ENCODE measurements around the gene DCAF15.

The DCAF15 gene

DNA sequence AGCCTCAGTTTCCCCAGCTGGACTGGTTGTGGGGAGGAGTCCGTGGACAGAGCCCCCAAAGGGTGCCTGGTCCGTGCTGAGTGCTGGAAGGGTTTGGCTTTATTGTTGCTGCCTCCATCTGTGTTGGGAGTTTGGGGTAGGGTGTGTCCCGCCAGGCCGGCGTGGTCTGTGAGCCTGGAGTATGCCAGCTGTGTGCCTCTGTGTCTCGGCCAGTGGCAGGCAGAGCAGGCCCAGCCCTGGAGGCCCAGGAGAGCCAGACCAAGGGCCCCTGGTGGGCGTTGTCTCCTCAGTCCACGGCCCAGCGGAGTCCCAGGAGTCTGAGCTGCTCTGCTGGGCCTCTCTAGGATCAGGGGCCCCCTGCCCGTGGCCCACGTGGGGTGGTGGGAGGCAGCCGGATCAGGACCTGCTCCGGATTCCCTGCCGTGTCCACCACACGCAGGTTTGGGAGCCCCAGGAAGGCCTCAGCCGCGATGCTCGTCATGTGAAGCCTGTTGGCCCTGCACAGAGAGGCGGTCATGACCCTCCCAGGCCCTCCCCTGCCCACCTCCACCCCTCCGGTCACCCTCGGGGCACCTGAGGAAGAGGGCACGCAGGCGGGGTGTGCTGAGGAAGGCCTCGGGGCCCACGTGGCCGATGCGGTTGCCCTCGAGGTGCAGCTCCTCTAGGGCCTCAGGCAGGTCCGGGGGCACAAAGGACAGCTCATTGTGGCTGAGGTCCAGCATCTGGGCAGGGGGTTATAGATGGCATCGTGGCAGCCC is 20.7 kb upstream of the DCAF15 start:
- no peak for DNase-seq (ENCODE audit: low read depth)

DNA sequence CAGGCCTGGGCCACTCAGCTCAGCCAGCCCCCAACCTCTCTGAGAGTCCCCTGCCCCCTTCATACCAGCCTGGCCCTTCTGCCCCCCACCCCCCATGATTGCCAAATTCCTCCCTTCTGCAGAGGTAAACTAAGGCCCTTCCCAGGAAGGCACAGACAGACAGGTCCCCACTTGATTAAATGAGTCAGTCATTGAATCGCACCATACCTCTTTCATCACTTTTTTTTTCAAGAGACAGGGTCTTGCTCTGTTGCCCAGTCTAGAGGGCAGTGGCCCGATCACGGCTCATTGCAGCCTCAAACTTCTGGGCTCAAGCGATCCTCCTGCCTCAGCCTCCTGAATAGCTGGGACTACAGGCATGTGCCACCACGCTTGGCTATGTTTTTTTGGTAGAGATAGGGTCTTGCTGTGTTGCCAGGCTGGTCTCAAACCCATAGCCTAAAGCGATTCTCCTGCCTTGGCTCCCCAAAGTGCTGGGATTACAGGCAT is 20.1 kb upstream of the DCAF15 start:
- DNase-seq (ENCODE audit: low read depth): no peak

DNA sequence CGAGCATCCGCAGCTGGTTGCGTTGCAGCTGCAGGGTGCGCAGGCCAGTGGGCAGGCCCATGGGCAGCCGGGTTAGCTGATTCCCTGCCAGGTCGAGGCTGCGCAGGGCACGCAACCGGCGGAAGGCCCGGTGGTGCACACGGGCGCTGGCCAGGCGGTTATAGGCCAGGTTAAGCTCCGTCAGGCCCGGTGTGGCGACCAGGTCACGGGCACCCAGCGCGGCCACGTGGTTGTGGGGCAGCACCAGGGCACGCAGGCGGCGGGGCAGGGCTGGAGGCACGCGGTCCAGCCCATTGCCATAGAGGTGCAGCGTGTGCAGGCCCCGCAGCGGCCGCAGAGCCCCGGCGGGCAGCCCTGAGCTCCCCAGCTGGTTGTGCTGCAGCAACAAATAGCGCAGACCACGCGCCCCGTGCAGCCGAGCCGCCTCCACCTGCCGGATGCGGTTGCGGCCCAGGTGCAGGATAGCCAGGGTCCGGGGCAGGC is 19.4 kb upstream of the DCAF15 start:
- no peak for DNase-seq (ENCODE audit: low read depth)

DNA sequence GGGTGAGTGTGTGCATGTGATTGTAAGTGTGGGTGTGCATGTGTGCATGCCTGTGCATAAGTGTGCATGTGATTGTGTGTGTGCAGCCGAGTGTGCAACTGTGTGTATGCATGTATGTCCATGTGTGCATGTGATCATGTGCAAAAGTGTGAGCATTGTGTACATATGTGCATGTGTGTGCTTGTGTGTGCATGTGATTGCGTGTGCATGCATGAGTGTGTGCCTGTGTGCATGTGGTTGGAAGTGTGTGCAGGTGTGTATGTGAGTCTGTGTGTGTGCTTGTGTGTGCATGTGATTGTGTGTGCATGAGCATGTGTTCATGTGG is 17.6 kb upstream of the DCAF15 start:
- no peak for DNase-seq (ENCODE audit: low read depth)

DNA sequence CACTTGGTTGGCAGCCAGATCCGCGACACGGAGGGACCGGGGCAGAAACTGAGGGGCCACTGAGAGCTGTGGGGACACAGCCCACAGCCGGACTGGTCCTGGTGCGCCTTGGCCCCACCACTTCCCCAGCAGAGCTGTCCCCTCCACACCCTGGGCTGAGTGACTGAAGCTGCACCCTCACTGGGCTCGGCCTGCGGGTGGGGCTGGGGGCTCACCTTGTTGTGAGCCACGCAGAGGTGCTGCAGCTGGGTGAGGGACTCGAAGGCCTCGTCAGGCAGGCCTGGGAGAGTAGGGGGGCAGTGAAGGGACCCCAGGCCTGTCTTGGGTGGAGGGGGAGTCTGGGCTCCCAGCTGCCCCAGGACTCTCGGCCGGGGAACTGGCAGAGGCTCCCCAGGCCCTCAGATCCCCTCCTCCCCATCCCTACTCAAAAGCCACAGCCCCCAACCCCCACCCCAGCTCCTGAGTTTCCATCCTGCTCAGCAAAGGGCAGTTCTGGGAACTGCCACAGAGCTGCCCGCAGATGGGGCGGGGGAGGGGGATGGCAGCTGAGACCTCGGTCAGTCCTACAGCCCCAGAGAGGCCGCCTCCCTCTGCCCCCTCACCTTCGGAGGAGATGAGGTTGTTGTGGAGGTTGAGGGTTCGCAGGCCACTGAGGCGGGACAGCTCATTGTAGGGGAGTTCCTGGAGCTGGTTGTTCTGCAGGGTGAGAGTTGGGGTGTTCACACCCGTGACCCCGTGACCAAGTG is 16.4 kb upstream of the DCAF15 start:
- DNase-seq (ENCODE audit: low read depth): no peak

DNA sequence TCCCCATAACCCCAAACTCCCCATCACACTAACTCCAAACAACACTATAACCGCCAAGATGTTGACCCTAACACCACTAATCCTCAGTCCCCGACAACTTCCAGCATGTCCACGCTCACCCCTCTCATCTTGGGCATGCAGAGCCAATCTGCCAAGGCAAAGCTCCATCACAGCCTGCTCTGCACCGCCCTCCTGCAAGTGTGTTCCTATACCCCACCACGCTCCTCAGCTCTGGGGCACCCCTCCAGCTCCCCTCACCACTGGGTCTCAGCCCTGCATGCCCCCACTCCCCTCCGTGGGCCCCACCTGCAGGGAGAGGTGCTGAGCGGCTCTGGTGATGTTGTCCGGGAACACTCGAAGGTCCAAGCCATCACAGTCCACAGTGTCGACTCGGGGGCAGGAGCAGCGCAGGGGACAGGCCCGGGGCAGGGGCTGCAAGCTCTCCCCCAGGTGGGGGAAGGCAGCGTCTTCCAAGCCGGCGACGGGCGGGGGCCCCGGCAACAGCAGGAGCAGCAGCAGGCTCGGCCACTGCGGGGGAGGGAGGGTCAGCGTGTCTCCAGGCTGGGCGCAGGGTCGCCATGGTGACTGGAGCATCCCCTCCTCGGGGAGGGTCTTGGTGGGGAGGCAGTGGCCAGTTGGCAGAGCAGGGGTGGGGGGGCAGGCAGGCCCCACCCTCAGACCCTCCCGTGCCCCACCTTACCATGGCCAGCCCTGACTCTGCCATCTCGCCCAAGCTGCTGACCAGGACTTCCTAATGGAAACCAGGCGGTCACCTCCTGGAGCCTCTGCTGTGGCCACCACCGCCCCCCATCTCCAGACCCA is 14.6 kb upstream of the DCAF15 start:
- no peak for DNase-seq (ENCODE audit: low read depth)

DNA sequence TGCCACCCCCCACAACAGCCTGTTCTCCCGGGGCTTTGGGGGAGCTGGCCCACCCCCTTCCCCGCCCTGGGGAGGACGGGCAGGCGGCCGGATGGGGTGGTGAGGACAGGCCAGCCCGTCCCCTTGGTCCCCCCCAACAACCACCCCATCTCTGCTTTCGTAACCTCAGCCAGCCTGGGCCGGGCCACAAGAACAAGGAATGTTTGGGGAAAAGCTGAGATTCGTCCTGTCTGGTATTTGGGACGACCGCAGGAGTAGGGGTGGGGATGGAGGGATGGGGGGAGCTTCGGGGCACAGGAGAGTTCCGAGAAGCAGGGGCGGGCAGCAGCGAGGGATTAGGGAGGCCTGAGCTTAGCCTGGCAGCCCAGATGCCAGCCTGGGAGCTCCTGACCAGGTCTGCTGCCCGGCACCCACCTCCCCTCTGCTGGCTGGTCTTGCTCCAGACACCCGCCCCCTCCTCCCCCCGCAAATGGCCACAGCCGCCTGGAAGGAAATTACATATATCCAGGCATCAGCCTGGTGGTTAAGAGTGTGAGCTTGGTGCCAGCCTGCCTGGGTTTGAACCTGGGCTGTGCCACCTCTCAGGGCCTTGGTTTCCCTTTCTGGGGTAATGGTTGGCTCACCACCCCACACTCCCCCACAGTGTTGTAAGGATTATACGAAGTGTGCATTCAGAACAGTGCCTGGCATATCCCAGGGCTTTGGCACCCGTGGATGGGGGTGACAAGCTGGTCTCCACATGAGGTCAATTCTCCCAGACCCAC is 13.8 kb upstream of the DCAF15 start, which contains the start of gene PODNL1:
TSS of gene PODNL1 (minus strand) at position 117 of the 764 bp plus-strand sequence. CDS start 236 bp downstream, outside the sequence.
- no peak for DNase-seq (ENCODE audit: low read depth)

DNA sequence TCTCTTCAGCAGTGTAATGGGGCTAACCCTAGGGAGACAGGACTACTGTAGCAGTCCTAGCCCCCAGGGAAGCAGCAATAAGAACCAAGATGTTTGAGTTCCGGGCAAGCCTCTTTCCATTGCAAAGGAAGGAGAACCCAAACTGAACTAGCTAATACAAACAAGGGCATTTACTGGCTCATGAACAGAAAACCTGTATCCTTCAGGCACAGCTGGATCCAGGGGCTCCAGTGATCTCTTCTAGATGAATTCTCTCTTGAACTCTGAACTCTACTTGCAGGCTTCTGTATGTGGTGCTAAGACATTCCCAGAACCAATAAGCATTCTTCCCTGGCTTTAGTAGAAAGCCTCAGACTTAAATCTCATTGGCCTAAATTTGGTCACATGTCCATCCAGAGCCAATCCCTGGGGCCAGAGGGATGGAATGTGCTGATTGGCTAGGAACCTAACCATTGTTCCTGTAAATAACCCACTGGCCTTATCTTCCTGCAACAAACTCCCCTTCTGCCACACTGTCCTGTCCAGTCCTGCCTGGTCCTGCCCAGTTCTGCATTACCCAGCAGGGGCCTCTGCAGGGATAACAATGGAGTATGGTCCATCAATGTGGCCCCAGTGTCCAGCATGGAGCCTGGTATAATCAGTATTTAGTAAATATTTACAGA is 10.2 kb upstream of the DCAF15 start:
- DNase-seq (ENCODE audit: low read depth): no peak

DNA sequence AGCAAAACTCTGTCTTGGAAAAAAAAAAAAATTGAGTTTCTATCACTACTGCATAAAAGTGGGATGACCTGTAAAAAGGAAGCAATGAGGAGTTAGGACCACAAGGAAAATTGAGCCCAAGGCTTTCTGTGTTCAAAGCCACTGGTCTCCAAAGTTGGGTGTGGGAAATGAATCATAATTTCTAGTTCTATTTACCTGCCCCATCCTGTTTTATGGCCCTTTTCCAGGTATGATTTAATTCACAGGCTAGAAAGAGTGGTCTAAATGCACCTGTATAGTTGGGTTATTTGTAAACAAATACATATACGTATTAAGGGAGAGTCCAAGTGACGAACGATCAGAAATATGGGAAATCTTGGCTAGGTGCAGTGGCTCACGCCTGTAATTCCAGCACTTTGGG is 5.9 kb upstream of the DCAF15 start:
- DNase-seq (ENCODE audit: low read depth): no peak

DNA sequence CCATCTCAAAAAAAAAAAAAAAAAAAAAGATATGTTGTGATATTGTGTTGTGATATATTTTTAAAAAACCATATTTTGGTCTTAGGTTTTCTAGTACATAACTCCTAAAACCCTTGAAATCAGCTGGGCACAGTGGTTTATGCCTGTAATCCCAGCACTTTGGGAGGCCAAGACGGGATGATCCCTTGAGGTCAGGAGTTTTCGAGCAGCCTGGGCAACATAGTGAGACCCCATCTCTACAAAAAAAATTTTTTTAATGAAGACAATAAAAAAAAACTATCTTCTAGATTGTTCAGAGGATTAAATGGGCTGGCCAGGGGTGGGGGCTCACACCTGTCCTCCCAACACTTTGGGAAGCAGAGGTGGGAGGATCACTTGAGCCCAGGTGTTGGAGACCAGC is 1.3 kb upstream of the DCAF15 start:
- no peak for DNase-seq (ENCODE audit: low read depth)

DNA sequence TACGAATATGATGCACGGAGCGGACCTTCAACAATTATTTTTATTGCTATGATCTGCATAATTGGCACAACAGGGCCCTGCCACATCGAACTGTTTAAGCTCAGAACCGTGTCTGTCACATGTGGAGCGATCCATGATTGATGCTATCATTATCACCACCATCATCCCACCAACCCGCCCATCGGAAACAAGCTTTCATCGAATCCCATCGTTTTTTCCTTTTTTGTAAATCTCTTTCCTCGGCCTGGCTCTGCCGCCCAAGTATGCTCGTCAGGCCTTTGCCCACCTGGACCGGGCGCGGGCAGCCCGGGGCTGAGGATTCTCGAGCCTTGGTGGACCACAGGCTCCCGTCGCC is 533 bp upstream of the DCAF15 start:
- no peak for DNase-seq (ENCODE audit: low read depth)

DNA sequence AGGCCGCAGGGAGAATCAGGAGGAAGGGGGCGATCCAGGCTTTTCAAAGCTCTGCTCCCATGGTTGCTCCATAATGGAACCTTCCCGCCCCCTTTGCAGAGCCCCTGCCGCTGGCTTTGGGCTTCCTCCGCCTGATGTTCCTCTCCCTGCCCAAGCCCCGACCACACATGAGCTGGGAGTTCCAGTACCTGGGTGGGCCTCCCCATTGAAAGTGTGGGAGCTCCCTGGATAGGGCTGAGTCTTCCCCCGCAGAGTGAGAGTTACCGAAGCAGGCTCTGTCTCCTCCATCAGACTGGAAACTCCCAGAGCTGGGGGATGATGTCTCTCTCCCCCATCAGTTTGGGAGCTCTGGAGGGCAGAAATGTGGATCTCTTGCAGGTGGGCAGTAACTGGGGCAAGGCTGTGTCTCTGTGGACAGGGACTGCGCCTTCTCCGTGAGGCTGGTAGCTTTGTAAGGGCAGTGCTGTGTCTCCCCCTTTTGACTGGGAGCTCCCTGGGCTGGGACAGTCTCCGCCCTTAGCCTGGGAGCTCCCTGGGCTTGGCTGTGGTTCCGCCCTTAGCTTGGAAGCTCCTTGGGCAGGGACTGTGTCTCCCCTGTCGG is 722 bp downstream of the DCAF15 start:
- DNase-seq (ENCODE audit: low read depth): no peak

DNA sequence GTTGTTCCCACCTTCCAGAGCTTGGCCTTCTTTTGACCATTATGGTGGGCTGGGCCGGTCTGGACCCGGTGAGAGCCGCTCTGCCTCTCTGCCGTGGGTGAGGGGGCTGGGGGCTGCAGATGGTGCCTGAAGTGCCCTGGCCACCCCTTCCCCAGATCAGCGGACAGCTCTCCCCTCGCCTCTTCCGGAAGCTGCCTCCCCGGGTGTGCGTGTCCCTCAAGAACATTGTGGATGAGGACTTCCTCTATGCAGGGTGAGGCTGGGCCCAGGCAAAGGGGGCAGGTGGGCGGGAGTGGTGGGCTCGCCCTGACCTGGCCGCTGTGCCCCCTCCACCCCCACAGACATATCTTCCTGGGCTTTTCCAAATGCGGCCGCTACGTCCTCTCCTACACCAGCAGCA is 1.9 kb downstream of the DCAF15 start:
- no peak for DNase-seq (ENCODE audit: low read depth)

DNA sequence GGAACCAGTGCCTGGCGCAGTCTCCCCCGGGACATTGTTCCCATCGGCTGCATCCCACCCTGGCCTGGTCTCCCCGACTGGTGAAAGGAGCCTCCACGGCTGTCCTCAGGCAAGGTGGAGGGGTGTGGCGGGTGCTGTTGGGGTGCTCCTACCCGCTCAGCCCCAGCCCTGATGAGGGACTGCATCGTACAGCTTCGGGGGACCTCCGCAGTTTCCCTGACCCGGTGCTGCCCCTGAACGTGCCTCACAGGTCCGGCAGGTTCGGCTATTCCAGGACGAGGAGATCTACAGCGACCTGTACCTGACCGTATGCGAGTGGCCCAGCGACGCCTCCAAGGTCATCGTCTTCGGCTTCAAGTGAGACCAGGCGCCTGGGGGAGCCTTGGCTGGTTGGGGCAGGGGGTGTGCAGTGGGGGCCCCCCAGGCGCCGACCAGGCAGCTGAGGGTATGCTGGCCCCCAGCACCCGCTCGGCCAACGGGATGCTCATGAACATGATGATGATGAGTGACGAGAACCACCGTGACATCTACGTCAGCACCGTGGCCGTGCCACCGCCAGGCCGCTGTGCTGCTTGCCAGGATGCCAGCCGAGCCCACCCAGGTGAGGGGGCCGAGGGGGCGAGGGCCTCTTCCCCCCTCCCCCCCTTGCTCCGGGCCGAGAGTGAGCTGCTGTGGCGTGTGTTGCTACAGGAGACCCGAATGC is 3.5 kb downstream of the DCAF15 start:
- no peak for DNase-seq (ENCODE audit: low read depth)

DNA sequence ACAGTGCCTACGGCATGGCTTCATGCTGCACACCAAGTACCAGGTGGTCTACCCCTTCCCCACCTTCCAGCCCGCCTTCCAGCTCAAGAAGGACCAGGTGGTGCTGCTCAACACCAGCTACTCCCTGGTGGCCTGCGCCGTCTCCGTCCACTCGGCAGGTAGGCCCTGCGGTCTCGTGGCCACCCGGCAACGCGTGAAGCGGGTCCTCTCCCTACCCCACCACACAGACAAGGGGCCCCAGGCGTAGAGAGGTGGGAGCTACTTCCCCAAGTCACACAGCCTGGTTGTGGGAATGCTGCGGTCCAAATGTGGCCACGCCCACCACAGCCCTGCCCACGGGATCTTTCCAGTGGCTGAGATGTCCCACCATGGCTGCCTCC is 4.0 kb downstream of the DCAF15 start:
- no peak for DNase-seq (ENCODE audit: low read depth)

DNA sequence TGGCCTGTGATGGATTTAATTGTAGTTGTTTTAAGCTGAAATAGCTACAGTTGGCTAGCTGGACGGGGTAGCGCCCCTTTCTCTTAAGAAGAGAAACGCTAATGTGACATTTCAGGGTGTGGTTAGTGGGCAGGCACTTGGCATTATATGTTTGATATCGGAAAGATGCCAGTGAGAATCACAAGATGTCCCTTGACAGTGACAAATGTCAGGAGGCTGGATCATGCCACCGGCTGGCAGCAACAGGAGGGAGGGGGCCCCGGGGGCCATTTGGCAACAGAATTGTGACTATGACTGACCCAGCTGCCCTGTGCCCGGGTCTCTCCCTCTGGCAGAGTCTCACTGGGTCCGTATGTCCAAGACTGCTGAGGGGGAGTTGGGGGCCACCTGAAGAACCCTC is 4.7 kb downstream of the DCAF15 start:
- DNase-seq (ENCODE audit: low read depth): no peak

DNA sequence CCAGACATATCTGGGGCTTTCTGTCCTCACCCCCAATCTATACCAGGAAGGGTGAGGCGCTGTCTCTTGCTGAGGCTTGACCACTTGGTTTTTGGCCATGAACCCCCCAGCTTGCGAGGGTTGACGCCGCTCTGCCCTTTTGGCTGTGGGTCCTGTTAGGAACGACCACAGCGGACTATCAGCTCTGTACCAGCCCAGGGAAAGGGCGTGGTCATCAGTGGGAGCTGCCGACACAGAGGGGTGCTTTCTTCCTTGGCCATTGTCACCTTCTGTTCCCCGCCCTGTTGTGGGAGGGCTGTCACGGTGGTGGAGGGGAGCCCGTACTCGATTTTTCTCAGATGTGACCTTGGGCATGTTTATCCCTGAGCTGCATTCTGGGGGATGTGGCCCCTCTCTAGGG is 5.7 kb downstream of the DCAF15 start:
- DNase-seq (ENCODE audit: low read depth): no peak

DNA sequence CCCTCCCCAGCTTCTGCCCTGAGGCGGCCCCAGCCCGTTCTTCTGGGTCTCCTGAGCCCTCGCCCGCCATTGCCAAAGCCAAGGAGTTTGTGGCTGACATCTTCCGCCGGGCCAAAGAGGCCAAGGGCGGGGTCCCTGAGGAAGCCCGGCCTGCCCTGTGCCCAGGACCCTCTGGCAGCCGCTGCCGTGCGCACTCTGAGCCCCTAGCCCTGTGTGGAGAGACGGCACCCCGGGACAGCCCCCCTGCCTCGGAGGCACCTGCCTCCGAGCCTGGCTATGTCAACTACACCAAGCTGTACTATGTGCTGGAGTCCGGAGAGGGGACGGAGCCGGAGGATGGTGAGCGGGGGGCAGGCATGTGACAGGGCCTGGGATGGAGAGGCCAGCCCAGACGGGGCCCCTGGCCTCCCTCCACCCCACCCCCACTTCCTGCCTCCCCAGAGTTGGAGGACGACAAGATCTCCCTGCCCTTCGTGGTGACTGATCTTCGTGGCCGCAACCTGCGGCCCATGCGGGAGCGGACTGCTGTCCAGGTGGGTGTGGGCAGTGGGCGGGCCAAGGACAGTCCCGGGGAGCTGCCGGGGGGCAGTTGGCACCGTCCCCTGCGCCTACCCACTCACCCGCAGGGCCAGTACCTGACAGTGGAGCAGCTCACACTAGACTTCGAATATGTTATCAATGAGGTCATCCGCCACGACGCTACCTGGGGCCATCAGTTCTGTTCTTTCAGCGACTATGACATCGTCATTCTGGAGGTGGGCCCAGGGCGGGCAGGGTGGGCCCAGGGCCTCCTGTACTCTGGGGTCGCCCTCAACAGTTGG is 7.0 kb downstream of the DCAF15 start:
- DNase-seq (ENCODE audit: low read depth): no peak

Measured in stimulated activated CD8-positive, alpha-beta memory T cell treated with anti-CD3 and anti-CD28 coated beads, Interleukin-7, amount 100 ng/mL, for 24 hours (primary cell).